Psoas muscle (tissue), 8 donors: ENCODE results near the gene MICALL2. TPM values are rescaled to one million over a fixed set of nuclear protein-coding genes. Genes with fewer than 3 reads are reported as not detected.

Experiments
- ATAC-seq, 4 donors: fragments of 200-7000 bp; cut with Tn5 transposase; one replicate each; pipeline ENCODE4 v1.9.1; 2020; ENCODE audit warnings: moderate library complexity in 3 of 4, mild to moderate bottlenecking in 2 of 4
- DNase-seq, 2 donors: peaks; one replicate each; pipeline ENCODE4 v3.0.0-alpha.2; 2020
- H3K27ac ChIP-seq: fragments of 200-600 bp; one replicate; pipeline ENCODE4 v1.8.0; 2022
- H3K27me3 ChIP-seq, 3 donors: fragments of 200-600 bp in 1 of 3; one replicate each; pipeline versions ENCODE4 v1.6.1 to v1.8.0; 2013 to 2022; ENCODE audit warnings: low read length in 2 of 3, mild to moderate bottlenecking in 2 of 3, moderate library complexity in 1 of 3; ENCODE audit not compliant: insufficient read depth in 3 of 3
- H3K36me3 ChIP-seq, 2 donors: fragments of 200-600 bp in 1 of 2; one replicate each; pipeline versions ENCODE4 v1.6.1 to v1.8.0; 2013 to 2022; ENCODE audit warnings: low read depth in 1 of 2, mild to moderate bottlenecking in 1 of 2, moderate library complexity in 1 of 2; ENCODE audit not compliant: insufficient read depth in 1 of 2
- H3K4me1 ChIP-seq: fragments of 200-600 bp; one replicate; pipeline ENCODE4 v1.8.0; 2022
- H3K4me3 ChIP-seq: fragments of 200-600 bp; one replicate; pipeline ENCODE4 v1.8.0; 2022; ENCODE audit warnings: mild to moderate bottlenecking
- H3K9me3 ChIP-seq: fragments of 200-600 bp; one replicate; pipeline ENCODE4 v1.8.0; 2022
- WGBS, 3 donors: extraction: QIAGEN DNeasy Blood & Tissue Kit; methylation state at CpG; one replicate each; pipeline versions ENCODE4 v1.1.6 to v1.1.7; 2013; 5-methylcytosine and 5-hydroxymethylcytosine counted together
- intact Hi-C, 2 donors: fragments of 100-400 bp; cut with DNase I; formaldehyde crosslinking; loops; one replicate each; pipeline versions ENCODE4 v1.11.0 to v1.14.2; 2022
- polyA plus RNA-seq, 3 donors: library from polyadenylated mRNA; stranded (reverse); fragments of 200-250 nt; gene quantifications; one replicate each; pipeline ENCODE4 v1.2.3, GENCODE V29; 2013
- total RNA-seq, 4 donors: library from RNA; stranded (reverse); fragmentation: NEBNext Ultra II Directional in 2 of 4; extraction: Animal tissue kit (Norgen Biotek cat#: 25700) in 2 of 4; gene quantifications; one replicate each; pipeline versions ENCODE4 v1.2.1 to v1.2.4, GENCODE V29; 2021 to 2023
- TF ChIP-seq, protein P1 (sequence below): fragments of 200-600 bp; IDR thresholded peaks from one replicate; pipeline ENCODE4 v1.8.0; 2022; ENCODE audit warnings: antibody characterized with exemption
- donor health status: healthy with polysubstance abuse.
- donor health status: DM: no; HTN: no; CAD: no; lungs with moderate emphysema.
- donor health status: Bipolar disorder and iron deficiency.
- donor health status: healthy.
- donor health status: DM: yes; HTN: yes; CAD: no.
- donor health status: DM: no; HTN: no; CAD: no.
- donor health status: DM: no; HTN: no; CAD: no.
- donor health status: DM: yes; HTN: yes; CAD: no.

The MICALL2 gene
- total and polyA plus RNA-seq, 7 donors = 4.6 to 12.0 (median 5.8) TPM

DNA sequence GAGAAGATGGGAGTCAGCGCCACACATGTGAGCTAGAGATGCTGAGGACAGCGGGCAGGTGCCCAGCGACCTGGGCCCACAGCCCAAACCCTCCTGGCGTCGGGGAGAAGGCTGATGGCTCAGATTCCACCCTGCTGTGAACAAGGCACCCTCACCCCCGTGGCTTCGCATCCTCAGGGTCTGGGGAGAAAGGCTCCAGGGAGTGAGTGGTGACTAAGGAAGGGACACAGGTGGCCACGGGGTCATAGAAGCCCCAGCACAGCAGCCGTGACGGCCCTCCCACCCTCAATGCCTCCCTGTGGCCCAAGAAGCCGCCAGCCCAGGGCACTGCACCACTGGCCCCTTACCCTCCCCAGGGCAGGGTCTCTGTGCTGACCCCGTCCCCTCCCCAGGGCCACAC, 25.3 kb upstream of the MICALL2 start:
- Histone ChIP-seq H3K9me3 (no peaks in the 10 kb centered on the region), H3K27me3 (no peaks in the 10 kb centered on the region), H3K4me3 (no peak overlapping the region), H3K27ac (no peak overlapping the region), H3K4me1 (no peaks in the 10 kb centered on the region), H3K36me3 (peaks cover 0 to 100% of the 10 kb centered on the region in 2 donors)
- DNase-seq = no peak
- TF ChIP-seq, protein P1, sequence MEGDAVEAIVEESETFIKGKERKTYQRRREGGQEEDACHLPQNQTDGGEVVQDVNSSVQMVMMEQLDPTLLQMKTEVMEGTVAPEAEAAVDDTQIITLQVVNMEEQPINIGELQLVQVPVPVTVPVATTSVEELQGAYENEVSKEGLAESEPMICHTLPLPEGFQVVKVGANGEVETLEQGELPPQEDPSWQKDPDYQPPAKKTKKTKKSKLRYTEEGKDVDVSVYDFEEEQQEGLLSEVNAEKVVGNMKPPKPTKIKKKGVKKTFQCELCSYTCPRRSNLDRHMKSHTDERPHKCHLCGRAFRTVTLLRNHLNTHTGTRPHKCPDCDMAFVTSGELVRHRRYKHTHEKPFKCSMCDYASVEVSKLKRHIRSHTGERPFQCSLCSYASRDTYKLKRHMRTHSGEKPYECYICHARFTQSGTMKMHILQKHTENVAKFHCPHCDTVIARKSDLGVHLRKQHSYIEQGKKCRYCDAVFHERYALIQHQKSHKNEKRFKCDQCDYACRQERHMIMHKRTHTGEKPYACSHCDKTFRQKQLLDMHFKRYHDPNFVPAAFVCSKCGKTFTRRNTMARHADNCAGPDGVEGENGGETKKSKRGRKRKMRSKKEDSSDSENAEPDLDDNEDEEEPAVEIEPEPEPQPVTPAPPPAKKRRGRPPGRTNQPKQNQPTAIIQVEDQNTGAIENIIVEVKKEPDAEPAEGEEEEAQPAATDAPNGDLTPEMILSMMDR = no peak
- intact Hi-C loops = no loop called here
- no peak for ATAC-seq
- 77 to 86% (median 81%) methylated on average over 12 of the region's 12 CpGs for WGBS, 3 donors

DNA sequence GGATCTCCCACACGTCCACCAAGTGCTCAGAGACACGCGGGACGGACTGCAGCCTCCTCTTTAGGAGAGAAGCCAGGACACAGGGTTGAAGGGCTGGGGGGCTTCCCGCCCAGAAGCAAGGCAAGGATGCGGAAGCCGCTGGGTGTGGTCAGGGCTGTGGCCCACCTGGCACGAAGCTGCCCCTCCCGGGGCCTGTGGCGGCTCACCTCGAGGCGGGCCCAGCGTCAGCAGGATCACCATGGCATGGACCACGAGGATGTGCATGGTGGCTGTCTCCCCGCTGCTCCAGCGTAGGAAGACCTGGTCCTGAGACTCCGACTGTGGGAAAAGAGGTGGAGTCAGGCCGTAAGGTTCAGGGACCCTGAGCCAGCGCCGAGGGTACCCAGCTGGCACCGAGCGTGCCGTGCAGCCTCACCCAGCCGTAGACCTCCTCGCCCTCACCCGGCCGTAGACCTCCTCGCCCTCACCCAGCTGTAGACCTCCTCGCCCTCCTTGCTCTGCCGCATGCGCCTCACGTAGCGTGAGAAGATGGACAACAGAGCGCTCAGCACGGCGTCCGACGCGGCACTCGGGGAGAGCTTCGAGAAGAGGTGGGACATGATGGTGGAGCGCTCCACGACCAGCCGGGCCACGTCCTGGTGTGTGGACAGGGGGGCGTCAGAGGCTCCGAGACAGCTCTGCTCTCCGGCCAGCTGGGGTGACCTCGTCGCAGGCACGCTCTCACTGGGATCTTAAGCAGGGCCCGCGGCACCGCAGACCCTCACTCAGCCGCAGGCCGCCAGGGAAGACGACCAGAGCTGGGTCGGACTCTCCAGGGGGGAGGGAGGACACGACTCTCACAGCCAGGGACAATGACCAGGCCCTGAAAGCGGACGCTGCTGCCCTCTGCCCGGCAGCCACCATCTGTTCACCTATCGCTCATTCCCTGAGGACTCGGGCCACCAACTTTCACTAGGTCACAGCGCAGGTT, 24.6 kb upstream of the MICALL2 start:
- ATAC-seq (no peak), DNase-seq (no peak)
- WGBS, 3 donors = 91 to 93% (median 91%) methylated on average over 61 to 65 of the region's 65 CpGs
- Histone ChIP-seq H3K27ac (no peak overlapping the region), H3K36me3 (peaks cover 2 to 100% of the 10 kb centered on the region in 2 donors), H3K4me3 (no peak overlapping the region), H3K4me1 (no peaks in the 10 kb centered on the region), H3K27me3 (no peaks in the 10 kb centered on the region), H3K9me3 (no peaks in the 10 kb centered on the region)
- TF ChIP-seq, protein P1 = no peak
- intact Hi-C loops = no loop called here

DNA sequence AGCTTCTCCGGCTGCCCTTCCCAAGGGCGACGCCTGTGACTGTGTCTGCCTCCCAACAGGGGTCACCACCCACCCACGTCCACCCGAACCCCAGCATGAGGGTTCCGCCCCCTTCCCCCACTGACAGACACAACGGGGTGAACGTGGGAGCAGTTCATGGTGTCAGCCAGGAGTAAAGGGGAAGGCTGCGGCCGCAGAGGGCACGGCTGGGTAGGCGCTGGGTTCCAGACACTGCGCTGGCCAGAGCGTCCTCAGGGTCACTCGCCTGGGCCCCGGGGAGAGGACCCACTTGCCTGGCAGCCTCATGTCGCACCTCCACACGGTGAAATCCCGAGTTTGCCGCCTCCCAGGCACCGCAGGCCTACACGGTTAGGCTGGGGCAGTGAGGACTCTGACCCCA, 23.8 kb upstream of the MICALL2 start:
- ATAC-seq (no peak), DNase-seq (no peak)
- intact Hi-C loops = no loop called here
- Histone ChIP-seq H3K9me3 (no peaks in the 10 kb centered on the region), H3K27me3 (no peaks in the 10 kb centered on the region), H3K27ac (no peak overlapping the region), H3K36me3 (peaks cover 3 to 100% of the 10 kb centered on the region in 2 donors), H3K4me3 (no peak overlapping the region), H3K4me1 (no peaks in the 10 kb centered on the region)
- 82 to 91% (median 86%) methylated on average over 22 of the region's 22 CpGs for WGBS, 3 donors
- TF ChIP-seq, protein P1 = no peak

- Histone ChIP-seq H3K36me3 (peaks cover 5 to 100% of the 10 kb centered on the region in 2 donors), H3K27me3 (no peaks in the 10 kb centered on the region), H3K4me1 (no peaks in the 10 kb centered on the region), H3K9me3 (no peaks in the 10 kb centered on the region), H3K27ac (no peak overlapping the region), H3K4me3 (no peak overlapping the region)
- no peak for ATAC-seq
- TF ChIP-seq, protein P1 = no peak
- WGBS, 3 donors = 90 to 91% (median 91%) methylated on average over 20 of the region's 20 CpGs
- intact Hi-C loops = no loop called here
- DNase-seq = no peak
Measured at GRCh38 chr7:1481300-1481699, 22.0 kb upstream of the MICALL2 start.
